CD4-positive, alpha-beta T cell treated with Interleukin-17A for 4 hours (primary cell): ENCODE measurements around the gene FKBP11.
A peak's percentile ranks its signal among the peaks of the same experiment; 100 is the strongest.
"Not testable (repeated sequence)": the region's sequence is repeated elsewhere in the genome, so short reads cannot be mapped to it uniquely, and the experiment has no call there.

Experiments
- DNase-seq: peaks from one replicate; pipeline ENCODE4 v3.0.0-alpha.2; 2020; ENCODE audit warnings: mixed read lengths

Gene FKBP11

GRCh38 chr12:48954841-48955501 lies 29.7 kb upstream of the FKBP11 start:
- no peak for DNase-seq

GRCh38 chr12:48954061-48954460 lies 28.8 kb upstream of the FKBP11 start:
- DNase-seq: no peak

- DNase-seq: no peak
These were observed 27.4 kb upstream of the FKBP11 start for GRCh38 chr12:48952691-48953090.

GRCh38 chr12:48947727-48948126 lies 22.4 kb upstream of the FKBP11 start:
- no peak for DNase-seq

- no peak for DNase-seq
These were observed 21.7 kb upstream of the FKBP11 start for GRCh38 chr12:48946943-48947342.

- DNase-seq: no peak
These were observed 20.9 kb upstream of the FKBP11 start for GRCh38 chr12:48946205-48946604.

GRCh38 chr12:48943221-48943620 lies 17.9 kb upstream of the FKBP11 start:
- DNase-seq: no peak

- no peak for DNase-seq
These were observed 14.9 kb upstream of the FKBP11 start for GRCh38 chr12:48940181-48940580.

- DNase-seq: no peak
These were observed 13.5 kb upstream of the FKBP11 start for GRCh38 chr12:48938805-48939204.

GRCh38 chr12:48937170-48937569 lies 11.9 kb upstream of the FKBP11 start:
- no peak for DNase-seq

- peak; percentile 89 for DNase-seq
These were observed 11.2 kb upstream of the FKBP11 start for GRCh38 chr12:48936379-48936979.

- DNase-seq: peak; percentile 27
These were observed 9.0 kb upstream of the FKBP11 start for GRCh38 chr12:48934312-48934706.

GRCh38 chr12:48933664-48934311 lies 8.5 kb upstream of the FKBP11 start:
- DNase-seq: peak; percentile 34

GRCh38 chr12:48932878-48933277 lies 7.6 kb upstream of the FKBP11 start:
- DNase-seq: no peak

GRCh38 chr12:48930475-48930874 lies 5.2 kb upstream of the FKBP11 start:
- DNase-seq: no peak

GRCh38 chr12:48929551-48929950 lies 4.3 kb upstream of the FKBP11 start:
- no peak for DNase-seq

GRCh38 chr12:48927261-48927660 lies 2.0 kb upstream of the FKBP11 start:
- DNase-seq: no peak

- peak; percentile 82 for DNase-seq
These were observed 532 bp downstream of the FKBP11 start for GRCh38 chr12:48924617-48925303.

- no peak for DNase-seq
These were observed 2.2 kb downstream of the FKBP11 start for GRCh38 chr12:48923117-48923516.

GRCh38 chr12:48917857-48918537 lies 7.3 kb downstream of the FKBP11 start:
- peak; percentile 73 for DNase-seq

GRCh38 chr12:48910196-48910595 lies 15.1 kb downstream of the FKBP11 start:
- no peak for DNase-seq

- not testable (repeated sequence) for DNase-seq
These were observed 15.6 kb downstream of the FKBP11 start for GRCh38 chr12:48909698-48910097.

- no peak for DNase-seq
These were observed 18.0 kb downstream of the FKBP11 start for GRCh38 chr12:48907245-48907644.
